ENCODE data around the gene RALGAPA1.
"Not testable (repeated sequence)": the region's sequence is repeated elsewhere in the genome, so short reads cannot be mapped to it uniquely, and the experiment has no call there.

The RALGAPA1 gene

GRCh38 chr14:35808638-35809563 is at the start of gene RALGAPA1:
Gene RALGAPA1 (minus strand): TSS chr14:35809295. CDS start chr14:35808835, 460 bp downstream.
- DNase-seq, result peak; percentile 93

DNA sequence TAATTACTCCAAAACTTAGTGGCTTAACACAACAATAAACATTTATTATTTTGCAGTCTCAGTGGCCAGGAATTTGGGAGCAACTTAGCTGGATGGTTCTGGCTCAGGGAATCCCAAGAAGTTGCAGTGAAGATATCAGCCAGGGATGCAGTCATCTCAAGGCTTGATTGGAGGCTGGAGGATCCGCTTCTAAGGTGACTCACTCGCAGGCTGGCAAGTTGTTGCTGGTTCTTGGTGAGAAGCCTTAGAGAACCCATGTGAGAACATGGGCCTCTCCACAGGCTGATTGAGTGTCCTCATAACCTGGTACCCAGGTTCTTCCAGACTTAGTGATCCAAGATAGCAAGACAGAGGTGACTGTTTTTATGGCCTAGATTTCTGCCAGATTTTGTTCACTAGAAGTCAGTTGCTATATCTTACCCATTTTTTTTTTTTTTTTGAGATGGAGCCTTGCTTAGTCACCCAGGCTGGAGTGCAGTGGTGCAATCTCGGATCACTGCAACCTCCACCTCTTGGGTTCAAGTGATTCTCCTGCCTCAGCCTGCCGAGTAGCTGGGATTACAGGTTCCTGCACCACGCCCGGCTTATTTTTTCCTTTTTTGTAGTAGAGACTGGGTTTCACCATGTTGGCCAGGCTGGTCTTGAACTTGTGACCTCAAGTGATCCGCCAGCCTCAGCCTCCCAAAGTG is 49.6 kb upstream of the RALGAPA1 start:
- DNase-seq, result no peak

DNA sequence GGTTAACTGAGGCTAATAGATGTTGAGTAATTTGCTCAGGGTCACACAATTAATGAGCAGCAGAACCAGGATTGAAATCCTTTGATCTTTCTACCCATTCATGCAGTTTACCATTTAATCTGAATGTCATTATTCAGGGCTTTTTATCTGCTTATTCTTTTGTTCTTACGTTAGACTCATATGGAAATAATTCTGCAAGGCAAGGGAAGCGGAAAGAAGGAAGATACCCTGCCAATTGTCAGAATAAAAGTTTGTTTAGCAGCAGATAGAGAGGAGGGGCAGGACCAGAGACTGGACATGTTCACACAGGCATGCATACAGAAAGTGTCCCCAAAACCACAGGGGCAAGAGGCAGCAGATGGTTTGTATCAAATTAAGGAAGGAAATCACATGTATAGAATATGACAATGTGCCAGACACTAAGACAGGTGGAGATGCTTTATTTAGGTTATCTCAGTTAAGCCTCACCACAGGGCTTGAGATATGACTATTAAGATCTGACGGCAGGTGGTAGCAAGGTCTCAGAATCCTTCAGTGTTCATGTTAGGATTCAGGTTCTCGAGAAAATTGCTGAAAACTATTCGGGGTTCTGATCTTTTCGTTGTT is 46.9 kb upstream of the RALGAPA1 start:
- no peak for DNase-seq

GRCh38 chr14:35854696-35855270 is 45.7 kb upstream of the RALGAPA1 start:
- no peak for DNase-seq

- no peak for DNase-seq
These were observed 44.1 kb upstream of the RALGAPA1 start for GRCh38 chr14:35853225-35853624.

- no peak for DNase-seq
These were observed 42.7 kb upstream of the RALGAPA1 start for GRCh38 chr14:35851823-35852222.

GRCh38 chr14:35849122-35849521 is 40.0 kb upstream of the RALGAPA1 start:
- DNase-seq, result no peak

DNA sequence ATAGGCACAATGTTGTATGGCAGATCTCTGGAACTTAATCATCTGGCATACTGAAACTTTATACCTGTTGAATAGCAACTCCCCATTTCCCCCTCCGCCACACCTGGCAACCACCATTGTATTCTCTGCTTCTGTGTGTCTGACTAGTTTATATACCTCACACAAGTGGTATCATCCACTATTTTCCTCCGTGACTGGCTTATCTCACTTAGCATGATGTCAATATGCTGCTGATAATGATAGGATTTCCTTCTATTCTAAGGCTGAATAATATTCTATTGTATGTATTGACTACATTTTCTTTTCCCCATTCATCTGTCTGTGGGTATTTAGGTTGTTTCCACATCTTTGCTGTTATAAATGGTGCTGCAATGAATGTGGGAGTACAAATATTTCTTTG is 38.5 kb upstream of the RALGAPA1 start:
- no peak for DNase-seq

DNA sequence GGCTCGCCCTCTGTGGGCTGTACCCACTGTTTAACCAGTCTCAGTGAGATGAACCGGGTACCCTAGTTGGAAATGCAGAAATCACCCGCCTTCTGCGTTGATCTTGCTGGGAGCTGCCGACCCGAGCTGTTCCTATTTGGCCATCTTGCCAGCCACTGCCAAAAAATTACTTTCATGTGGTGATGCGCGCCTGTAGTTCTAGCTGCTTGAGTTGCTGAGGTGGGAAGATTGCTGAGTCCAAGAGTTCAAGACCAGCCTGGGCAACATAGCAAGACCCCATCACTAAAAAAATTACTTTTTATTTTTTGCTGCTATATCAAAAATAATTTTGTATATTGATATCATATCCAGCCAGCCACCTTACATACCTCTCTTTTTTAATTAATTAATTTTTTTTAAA is 35.4 kb upstream of the RALGAPA1 start:
- no peak for DNase-seq

DNA sequence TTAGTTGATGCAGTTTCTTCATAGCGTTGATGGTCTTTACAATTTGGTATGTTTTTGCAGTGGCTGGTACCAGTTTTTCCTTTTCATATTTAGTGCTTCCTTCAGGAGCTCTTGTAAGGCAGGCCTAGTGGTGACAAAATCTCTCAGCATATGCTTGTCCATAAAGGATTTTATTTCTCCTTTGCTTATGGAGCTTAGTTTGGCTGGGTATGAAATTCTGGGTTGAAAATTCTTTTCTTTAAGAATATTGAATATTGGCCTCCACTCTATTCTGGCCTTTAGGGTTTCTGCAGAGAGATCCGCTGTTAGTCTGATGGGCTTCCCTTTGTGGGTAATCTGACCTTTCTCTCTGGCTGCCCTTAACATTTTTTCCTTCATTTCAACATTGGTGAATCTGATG is 33.1 kb upstream of the RALGAPA1 start:
- DNase-seq, result not testable (repeated sequence)

DNA sequence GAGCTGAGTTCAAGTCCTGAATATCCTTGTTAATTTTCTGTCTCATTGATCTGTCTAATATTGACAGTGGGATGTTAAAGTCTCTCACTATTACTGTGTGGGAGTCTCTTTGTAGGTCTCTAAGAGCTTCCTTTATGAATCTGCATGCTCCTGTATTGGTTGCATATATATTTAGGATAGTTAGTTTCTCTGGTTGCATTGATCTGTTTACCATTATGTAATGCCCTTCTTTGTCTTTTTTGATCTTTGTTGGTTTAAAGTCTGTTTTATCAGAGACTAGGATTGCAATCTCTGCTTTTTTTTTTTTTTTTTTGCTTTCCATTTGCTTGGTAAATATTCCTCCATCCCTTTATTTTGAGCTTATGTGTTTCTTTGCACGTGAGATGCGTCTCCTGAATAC is 32.6 kb upstream of the RALGAPA1 start:
- DNase-seq, result not testable (repeated sequence)

- no peak for DNase-seq
These were observed 26.3 kb upstream of the RALGAPA1 start for GRCh38 chr14:35835208-35835982.

DNA sequence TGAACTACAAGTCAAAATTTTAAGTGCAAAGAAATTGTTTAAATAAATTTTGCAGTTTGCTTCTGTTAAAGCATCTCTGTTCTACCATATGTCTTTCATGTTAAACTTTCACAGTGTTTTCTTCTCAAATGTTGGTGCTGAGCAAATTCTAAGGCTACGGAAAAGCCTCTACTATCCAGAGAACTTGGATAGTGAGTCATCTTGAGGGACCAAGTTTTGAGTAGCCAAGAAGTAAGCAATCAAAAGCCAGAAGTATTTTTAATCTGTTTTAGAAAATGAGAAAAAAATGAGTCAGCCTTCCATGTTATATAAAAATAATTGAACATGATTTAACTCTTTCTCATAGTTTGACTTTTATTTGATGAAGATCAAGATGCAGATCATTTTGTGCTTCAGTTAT is 20.4 kb upstream of the RALGAPA1 start:
- no peak for DNase-seq

- DNase-seq, result no peak
These were observed 18.8 kb upstream of the RALGAPA1 start for GRCh38 chr14:35827678-35828472.

DNA sequence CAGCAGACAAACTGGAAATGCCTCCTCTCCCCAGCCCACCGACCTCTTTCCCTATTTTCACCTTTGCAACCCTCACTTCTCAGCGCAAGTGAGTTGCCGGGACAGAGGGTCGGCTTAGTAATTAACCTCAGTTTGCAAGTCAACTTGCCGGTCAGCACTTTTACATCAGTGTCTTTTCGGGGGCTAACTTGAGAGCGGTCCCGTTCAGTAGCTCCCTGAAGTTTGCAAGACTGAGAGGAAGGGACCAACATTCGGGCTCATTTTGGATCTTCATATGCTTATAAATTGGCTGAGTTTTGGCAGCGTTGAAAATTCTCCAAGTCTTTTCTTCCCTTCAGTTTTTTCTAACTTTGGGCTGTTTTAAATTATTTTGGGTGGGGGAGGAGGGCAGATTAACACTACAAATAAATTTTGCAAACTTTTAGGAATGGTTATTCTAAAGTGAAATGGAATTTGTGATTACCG is 17.9 kb upstream of the RALGAPA1 start:
- DNase-seq, result no peak

DNA sequence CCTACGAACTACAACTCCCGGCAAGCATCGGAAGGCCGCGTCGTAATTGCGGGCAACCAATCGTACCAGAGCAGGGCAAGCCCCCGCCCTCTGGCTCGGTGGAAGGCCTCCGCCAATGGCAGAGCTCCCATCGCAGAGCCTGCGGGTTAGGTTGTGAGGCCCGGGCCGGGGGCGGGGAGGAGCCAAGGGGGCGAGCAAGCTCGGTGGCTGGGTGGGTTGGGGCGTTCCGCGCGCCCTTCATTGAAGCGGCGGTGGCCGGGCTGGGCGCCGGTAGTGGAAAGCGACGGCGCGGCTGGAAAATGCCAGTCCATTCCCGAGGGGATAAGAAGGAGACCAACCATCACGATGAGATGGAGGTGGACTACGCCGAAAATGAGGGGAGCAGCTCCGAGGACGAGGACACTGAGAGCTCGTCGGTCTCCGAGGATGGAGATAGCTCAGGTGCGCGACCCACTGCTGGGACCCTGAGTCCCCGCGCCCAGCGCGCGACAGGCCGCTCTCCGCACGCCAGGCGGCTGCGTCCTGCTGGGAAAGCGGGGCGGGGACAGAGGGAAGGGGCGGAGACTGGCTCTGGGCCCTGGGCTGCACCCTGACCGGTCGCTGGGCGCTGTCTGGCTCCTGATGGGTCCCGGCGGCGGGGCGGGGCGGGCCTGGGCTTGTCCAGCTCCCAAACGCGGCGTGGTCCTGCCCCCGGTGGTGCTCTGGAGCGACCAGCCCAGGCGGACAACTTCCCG is 17.3 kb upstream of the RALGAPA1 start, which contains the start of gene BRMS1L:
Gene BRMS1L (plus strand): TSS at position 121 of the 734 bp plus-strand sequence. CDS start 179 bp downstream, at position 300.
- DNase-seq, result peak; percentile 97

DNA sequence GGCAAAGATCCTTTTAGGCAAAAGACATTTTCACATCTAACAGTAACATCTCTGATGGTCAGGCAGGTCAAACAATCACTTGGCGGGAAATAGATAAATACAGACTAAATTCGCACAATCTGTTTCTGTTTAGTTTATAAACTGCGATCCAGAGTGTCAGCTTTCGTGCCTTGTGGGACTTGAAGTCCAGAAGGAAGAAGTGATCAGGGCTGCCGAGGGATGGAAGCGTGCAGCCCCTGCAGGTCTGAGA is 16.8 kb upstream of the RALGAPA1 start:
- no peak for DNase-seq

GRCh38 chr14:35824446-35825165 is 15.5 kb upstream of the RALGAPA1 start:
- DNase-seq, result not testable (repeated sequence)

DNA sequence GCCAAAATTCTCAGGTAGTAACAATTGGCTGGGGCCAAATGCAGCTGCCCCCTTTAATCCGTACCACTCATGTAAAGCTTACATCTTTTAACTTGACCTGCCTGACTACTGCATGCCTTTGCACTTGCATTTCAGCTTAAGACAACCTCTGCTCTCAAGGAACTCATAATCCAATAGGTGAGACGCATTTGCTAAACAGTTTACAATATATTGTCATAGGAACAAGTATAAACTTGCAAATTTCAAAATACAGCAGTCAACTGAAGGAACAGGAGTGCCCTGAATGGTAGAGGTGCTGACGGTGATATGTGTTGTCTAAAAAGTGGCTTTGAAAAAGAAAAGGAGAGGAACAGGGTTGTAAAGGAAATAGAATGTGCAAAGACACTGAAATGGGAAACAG is 13.4 kb upstream of the RALGAPA1 start:
- no peak for DNase-seq

Measured in activated CD8-positive, alpha-beta memory T cell treated with anti-CD3 and anti-CD28 coated beads, Interleukin-2, amount 50 U/mL, for 48 hours (primary cell).